ENCODE results near the gene FTCD.
"Not testable (repeated sequence)": the region's sequence is repeated elsewhere in the genome, so short reads cannot be mapped to it uniquely, and the experiment has no call there.

Gene FTCD

DNA sequence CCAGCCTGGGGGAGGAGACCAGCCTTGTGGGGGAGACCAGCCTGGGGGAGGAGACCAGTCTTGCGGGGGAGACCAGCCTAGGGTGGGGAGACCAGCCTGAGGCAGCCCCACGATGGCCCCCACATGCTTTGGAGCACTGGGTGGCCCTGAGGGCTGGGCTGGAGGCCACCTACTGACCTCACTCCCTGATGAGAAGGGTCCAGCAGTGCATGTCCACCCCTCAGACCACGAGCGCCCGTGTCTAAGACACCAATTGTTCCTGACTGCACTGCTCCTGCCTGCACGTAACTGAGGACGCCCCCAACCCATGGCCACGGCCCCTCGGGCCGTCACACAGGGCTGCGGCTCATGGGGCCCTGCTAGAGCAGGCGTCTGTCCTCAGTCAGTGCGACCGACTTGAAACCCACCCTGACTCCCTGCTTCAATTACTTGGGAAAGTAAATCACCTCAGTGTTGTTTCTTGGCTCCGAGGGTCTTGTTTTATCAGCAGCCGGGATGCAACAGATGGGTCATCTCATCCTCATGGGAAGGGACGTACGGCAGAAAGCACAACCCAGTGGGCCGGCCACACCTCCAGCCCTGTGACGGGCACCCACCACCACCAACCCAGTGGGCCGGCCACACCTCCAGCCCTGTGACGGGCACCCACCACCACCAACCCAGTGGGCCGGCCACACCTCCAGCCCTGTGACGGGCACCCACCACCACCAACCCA is 28.7 kb upstream of the FTCD start, which contains the start of gene SPATC1L:
Gene SPATC1L (minus strand): TSS at position 550 of the 715 bp plus-strand sequence. CDS start 1,643 bp downstream, outside the sequence.
- H3K36me3 ChIP-seq (replicated peaks), result no peaks in the 10 kb centered on the region
- TF ChIP-seq, protein P1, sequence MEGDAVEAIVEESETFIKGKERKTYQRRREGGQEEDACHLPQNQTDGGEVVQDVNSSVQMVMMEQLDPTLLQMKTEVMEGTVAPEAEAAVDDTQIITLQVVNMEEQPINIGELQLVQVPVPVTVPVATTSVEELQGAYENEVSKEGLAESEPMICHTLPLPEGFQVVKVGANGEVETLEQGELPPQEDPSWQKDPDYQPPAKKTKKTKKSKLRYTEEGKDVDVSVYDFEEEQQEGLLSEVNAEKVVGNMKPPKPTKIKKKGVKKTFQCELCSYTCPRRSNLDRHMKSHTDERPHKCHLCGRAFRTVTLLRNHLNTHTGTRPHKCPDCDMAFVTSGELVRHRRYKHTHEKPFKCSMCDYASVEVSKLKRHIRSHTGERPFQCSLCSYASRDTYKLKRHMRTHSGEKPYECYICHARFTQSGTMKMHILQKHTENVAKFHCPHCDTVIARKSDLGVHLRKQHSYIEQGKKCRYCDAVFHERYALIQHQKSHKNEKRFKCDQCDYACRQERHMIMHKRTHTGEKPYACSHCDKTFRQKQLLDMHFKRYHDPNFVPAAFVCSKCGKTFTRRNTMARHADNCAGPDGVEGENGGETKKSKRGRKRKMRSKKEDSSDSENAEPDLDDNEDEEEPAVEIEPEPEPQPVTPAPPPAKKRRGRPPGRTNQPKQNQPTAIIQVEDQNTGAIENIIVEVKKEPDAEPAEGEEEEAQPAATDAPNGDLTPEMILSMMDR (IDR thresholded peaks at IDR 0.05; ENCODE audit: low read depth, low read length, missing control alignments), result no peak
- H3K4me3 ChIP-seq (ENCODE audit: low read depth, low read length), result peak within 1 kb of the TSS; percentile 74
- in situ Hi-C loops (cut with HindIII; ENCODE audit: low pct_ligation_motif_present, low sequenced_read_pairs), result no loop called here
- no peaks in the 10 kb centered on the region for H3K27me3 ChIP-seq (replicated peaks)
- peak; percentile 61 for DNase-seq
- H3K27ac ChIP-seq, result peak within 1 kb of the TSS; percentile 1

DNA sequence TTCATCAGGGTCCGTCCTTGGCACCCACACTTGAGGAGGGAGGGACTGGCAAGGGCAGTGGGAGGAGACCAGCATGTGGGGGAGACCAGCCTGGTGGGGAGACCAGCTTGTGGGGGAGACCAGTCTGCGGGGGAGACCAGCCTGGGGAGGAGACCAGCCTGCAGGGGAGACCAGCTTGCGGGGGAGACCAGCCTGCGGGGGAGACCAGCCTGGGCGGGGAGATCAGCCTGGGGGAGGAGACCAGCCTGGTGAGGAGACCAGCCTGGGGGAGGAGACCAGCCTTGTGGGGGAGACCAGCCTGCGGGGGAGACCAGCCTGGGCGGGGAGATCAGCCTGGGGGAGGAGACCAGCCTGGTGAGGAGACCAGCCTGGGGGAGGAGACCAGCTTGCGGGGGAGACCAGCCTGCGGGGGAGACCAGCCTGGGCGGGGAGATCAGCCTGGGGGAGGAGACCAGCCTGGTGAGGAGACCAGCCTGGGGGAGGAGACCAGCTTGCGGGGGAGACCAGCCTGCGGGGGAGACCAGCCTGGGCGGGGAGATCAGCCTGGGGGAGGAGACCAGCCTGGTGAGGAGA is 28.0 kb upstream of the FTCD start:
- H3K27me3 ChIP-seq (replicated peaks); H3K27ac ChIP-seq; DNase-seq; in situ Hi-C loops (cut with HindIII; ENCODE audit: low pct_ligation_motif_present, low sequenced_read_pairs); H3K36me3 ChIP-seq (replicated peaks): not testable (repeated sequence)
- H3K4me3 ChIP-seq (ENCODE audit: low read depth, low read length), result peak overlapping the region; percentile 74

DNA sequence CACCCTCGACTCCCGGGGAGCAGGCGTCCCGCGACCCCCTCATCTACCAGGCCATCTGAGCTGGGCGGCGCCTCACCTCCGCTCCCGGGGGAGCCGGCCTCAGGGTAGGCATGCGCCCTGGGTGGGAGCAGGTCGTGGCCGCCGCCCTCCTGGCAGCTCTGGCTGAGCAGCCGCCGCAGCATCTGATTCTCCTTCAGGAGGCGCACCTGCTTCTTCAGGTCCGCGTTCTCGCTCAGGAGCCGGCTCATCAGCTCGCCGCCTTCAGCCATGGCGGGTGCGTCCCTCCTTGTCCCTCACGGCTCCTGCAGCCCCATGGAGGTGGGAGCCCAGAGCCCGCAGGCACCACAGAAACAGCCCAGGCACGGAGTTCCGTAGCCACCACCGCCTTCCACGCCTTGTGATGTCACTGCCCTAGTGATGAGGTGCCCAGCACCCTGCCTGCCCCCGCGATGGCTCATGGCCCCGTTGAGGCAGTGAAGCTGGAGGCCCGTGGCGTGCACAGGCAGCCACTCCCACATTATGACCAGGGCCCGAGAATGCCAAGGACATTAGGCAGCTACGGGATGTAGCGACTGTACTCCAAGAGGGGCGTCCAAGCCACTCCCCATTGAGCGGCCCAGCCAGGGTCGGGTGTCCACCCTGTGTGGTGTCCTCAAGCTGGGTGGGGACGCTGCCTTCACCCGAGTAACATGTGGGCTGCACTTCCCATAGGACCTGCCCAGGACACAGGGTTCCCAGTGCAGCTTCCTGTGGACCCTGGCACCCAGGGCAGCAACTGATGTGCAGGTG is 27.4 kb upstream of the FTCD start:
- no peak overlapping the region for H3K4me3 ChIP-seq (ENCODE audit: low read depth, low read length)
- DNase-seq, result no peak

DNA sequence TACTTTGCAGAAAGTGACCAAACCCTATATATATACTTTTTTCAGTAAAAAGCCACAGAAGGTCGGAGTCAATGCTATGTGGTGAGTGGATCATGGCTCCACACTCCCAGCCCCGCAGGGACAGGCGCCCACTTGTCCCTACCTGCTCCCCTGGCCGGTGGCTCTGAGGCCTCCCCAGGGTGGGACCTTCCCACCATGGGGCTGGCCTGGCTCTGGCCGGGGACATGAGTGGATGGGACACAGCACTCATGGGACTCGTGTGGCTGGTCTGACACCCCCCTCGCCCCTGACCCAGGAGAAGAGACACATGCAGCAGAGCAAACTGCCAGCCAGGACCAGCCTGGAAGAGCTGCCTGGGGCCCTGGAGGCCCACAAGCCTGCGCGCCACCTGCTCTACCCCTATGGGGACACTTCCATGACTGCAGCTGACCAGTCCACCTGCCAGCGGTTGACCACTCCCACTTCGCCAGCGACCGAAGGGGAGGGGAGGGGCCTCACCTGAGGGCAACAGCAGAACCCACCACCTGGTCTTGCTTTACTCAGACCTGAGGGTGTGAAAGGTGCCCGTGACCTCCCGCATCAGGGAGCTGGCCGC is 26.7 kb upstream of the FTCD start:
- in situ Hi-C loops (cut with HindIII; ENCODE audit: low pct_ligation_motif_present, low sequenced_read_pairs), result no loop called here
- no peaks in the 10 kb centered on the region for H3K27me3 ChIP-seq (replicated peaks)
- no peak for DNase-seq

More for the DNA sequence above, 27.4 kb upstream of the FTCD start:
- TF ChIP-seq, protein P1 (IDR thresholded peaks at IDR 0.05; ENCODE audit: low read depth, low read length, missing control alignments), result no peak
- H3K27ac ChIP-seq, result no peak overlapping the region
- in situ Hi-C loops (cut with HindIII; ENCODE audit: low pct_ligation_motif_present, low sequenced_read_pairs), result no loop called here
- H3K27me3 ChIP-seq (replicated peaks), result no peaks in the 10 kb centered on the region
- no peaks in the 10 kb centered on the region for H3K36me3 ChIP-seq (replicated peaks)

DNA sequence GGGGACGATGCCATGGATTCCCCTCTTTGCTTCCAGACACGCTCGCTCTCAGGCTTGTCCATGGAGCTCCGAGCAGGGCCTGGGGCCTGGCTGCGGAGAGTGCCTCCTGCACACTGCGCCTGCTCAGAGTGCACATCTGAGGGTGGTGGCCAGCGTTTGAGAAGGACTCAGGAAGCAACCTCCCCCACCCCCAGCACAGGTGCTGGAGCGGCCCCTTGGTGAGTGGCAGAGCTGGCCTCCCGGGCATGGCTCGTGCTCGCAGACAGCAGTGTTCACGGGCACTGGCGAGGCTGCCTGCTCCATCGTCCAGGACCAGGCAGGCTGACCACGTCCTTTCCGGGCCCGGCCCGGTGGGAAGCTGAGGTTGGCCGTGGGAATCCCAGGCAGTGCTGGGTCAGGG is 26.1 kb upstream of the FTCD start:
- Histone ChIP-seq H3K4me3 (ENCODE audit: low read depth, low read length) (no peak overlapping the region), H3K36me3 (replicated peaks) (no peaks in the 10 kb centered on the region), H3K27ac (no peak overlapping the region), H3K27me3 (replicated peaks) (no peaks in the 10 kb centered on the region)
- TF ChIP-seq, protein P1 (IDR thresholded peaks at IDR 0.05; ENCODE audit: low read depth, low read length, missing control alignments), result no peak
- no peak for DNase-seq
- in situ Hi-C loops (cut with HindIII; ENCODE audit: low pct_ligation_motif_present, low sequenced_read_pairs), result no loop called here

More for the DNA sequence above, 26.7 kb upstream of the FTCD start:
- no peak overlapping the region for H3K27ac ChIP-seq
- no peaks in the 10 kb centered on the region for H3K36me3 ChIP-seq (replicated peaks)
- no peak overlapping the region for H3K4me3 ChIP-seq (ENCODE audit: low read depth, low read length)
- TF ChIP-seq, protein P1 (IDR thresholded peaks at IDR 0.05; ENCODE audit: low read depth, low read length, missing control alignments), result no peak
